Daoy (cell line): Measurements from ENCODE around the gene IGSF21. TPM values are rescaled to one million over a fixed set of nuclear protein-coding genes. Genes with fewer than 3 reads are reported as not detected.
"Not testable (repeated sequence)": the region's sequence is repeated elsewhere in the genome, so short reads cannot be mapped to it uniquely, and the experiment has no call there.

Source experiments
- DNase-seq: peaks from one replicate; pipeline ENCODE4 v3.0.0-alpha.2; 2015; ENCODE audit warnings: low read depth
- total RNA-seq: library from RNA; depleted of rRNA; stranded (reverse); fragments of >200 nt; shearing (Covaris generic); gene quantifications from 2 replicates; pipeline ENCODE4 v1.2.3, GENCODE V29; 2014

The IGSF21 gene
- total RNA-seq, 1 experiment from 2014 or later = not detected

DNA sequence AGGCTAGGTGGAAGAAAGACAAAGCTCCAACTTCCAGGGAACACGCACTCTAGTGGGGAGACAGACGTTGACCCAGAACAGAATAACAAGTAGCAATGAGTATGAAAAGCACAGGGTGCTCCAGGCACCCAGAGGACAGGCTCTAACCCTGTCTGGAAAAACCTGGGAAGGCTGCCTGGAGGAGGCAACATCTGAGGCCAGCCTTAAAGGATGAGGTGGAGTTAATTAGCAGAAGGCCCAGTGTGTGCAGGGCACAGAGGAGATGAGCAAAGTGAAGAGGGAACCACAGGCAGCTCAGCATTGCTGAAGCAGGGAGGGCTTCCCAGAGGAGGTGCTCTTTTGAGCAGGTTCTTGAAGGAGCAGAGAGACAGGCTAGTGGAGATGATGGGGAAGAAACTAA, 246.4 kb downstream of the IGSF21 start:
- DNase-seq = no peak

DNA sequence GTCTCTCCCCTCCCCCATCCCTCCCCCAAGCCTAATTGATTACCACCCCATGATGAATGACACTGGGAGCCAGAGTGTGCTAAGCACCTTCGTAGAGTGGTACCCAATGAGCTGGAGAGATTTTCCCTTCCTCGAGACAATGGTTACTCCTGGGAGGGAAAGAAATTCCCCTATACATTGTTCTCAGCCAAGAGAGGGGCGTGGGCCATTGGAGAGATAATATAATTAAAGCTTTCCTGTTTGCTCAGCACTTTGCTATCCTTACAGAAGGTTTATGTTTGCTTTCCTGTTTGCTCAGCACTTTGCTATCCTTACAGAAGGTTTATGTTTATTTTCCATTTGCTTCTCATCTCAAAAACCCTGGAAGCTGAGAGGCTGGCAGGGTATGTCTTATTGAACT, 247.0 kb downstream of the IGSF21 start:
- DNase-seq = no peak

DNA sequence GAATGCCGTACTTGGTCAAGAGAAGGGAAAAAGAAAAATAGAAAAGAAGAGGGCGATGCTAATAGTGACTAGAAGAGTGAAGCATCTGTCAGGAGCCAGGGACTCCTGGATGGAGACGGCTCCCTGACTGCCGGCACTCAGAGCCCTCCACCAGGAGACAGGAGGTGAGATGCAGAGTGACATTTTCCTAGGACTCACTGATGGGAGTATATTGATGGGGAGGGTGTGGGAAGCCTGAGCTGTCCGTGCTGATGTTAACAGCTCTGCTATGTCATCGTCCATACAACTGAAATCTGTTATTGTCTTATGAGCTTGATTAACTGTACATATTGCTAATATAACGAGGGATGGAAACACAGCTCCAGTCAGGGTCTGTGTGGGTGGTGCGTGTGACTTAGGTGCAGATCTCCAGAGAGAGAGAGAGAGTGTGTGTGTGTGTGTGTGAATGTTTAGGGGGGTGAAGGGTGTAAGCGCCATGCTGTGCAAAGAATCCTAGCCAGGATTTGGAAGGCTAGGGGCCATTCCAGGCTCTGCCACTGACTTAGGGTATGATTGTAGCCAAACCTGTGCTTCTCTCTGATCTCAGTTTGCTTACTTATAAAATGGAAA, 250.1 kb downstream of the IGSF21 start:
- DNase-seq = no peak

DNA sequence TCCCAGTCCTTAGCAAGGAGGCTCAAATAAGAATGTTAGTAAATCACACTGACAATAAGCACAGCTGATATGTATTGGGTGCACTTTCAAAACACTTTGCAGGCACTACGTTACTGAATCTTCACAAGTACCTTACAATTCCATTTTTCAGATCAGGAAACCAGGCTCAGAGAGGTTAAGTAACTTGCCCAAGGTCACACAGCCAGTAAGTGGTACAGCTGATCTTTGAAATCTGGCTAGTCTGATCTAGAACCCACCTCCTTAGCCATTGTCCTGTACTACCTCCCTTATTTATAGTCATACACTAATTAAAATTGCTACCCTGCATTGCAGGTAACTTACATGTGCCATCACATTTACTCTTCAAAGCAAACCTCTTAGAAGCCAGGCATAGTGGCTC, 251.0 kb downstream of the IGSF21 start:
- no peak for DNase-seq

DNA sequence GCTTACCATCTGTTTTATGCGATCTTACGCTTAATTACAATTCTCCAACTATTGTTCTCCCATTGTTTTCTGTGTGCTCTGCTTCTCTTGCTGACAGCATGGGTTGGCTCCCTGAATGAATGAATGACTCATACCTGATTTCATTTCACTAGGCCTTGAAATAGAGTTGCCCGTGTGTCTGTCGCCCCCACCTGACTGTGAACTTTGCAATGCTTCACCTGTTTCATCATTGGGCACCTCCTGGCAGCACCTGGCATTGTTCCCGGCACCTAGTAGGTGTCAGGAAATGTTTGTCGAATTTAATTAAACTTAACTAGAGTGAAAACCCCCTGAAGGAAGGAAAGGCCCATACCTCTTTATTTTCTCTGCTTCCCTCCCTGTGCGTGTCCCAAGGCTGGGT, 252.7 kb downstream of the IGSF21 start:
- DNase-seq = peak; percentile 44

DNA sequence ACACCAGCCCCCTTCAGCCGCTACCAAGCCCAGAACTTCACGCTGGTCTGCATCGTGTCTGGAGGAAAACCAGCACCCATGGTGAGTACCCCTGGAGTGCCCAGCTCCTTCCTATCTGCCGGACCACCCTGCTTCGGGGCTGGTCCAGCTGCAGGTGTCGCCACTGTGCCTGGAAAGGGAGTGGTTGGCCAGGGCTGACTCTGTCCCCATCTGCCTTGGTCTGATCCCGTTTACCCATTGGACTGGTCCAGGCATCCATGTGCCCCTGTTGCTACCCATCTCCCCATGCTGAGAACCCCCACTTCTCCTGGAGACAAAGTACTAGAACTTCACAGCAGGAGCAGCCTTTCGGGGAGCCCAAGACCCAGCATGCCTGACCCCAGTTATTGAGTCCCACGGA, 254.6 kb downstream of the IGSF21 start:
- DNase-seq = no peak

DNA sequence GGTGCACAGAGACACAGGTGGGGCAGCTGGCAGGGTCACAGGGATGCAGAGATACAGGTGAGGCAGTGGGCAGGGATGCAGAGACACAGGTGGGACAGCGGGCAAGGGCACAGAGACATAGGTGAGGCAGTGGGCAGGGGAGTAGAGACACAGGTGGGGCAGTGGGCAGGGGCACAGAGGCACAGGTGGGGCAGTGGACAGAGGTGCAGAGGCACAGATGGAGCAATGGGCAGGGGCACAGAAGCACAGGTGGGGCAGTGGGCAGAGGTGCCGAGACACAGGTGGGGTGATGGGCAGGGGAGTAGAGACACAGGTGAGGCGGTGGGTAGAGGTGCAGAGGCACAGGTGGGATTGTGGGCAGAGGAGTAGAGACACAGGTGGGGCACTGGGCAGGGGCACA, 255.8 kb downstream of the IGSF21 start:
- no peak for DNase-seq

DNA sequence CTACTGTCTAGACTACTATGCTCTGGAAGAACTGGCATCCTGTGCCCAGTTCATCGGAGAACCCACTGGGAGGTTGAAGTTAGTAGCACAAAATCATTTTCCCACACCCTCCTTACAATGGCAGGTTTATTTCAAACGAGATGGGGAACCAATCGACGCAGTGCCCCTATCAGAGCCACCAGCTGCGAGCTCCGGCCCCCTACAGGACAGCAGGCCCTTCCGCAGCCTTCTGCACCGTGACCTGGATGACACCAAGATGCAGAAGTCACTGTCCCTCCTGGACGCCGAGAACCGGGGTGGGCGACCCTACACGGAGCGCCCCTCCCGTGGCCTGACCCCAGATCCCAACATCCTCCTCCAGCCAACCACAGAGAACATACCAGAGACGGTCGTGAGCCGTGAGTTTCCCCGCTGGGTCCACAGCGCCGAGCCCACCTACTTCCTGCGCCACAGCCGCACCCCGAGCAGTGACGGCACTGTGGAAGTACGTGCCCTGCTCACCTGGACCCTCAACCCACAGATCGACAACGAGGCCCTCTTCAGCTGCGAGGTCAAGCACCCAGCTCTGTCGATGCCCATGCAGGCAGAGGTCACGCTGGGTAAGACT, 257.6 kb downstream of the IGSF21 start:
- no peak for DNase-seq

DNA sequence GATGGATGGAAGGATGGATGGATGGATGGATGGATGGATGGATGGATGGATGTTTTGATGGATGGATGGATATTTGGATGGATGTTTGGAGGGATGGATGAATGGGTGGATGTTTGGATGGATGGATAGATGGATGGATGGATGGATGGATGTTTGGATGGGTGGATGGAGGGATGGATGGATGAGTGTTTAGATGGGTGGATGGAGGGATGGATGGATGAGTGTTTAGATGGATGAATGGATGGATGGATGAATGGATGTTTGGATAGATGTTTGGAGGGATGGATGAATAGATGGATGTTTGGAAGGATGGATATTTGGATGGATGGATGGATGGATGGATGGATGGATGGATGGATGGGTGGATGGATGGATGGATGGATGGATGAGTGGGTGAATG, 264.9 kb downstream of the IGSF21 start:
- DNase-seq = not testable (repeated sequence)

DNA sequence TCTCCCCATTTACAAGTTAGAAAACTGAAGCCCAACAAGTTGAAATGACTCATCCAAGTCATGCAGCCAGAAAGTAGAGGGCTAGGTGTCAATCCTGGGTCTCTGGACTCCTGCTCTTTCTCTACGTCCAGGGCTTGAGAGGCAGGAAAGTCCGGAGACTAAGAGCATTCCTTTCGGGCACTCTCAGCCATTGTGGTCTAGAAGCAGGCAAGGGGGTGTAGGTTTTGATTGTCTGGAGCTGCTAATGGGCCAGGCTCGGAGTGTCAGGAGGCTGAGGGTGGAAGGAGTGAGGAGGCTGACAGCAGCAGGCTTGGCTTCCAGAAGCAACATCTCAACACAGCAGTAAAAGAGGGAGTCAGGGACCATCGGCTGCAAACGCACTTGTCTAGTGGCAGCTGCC, 265.6 kb downstream of the IGSF21 start:
- DNase-seq = no peak

DNA sequence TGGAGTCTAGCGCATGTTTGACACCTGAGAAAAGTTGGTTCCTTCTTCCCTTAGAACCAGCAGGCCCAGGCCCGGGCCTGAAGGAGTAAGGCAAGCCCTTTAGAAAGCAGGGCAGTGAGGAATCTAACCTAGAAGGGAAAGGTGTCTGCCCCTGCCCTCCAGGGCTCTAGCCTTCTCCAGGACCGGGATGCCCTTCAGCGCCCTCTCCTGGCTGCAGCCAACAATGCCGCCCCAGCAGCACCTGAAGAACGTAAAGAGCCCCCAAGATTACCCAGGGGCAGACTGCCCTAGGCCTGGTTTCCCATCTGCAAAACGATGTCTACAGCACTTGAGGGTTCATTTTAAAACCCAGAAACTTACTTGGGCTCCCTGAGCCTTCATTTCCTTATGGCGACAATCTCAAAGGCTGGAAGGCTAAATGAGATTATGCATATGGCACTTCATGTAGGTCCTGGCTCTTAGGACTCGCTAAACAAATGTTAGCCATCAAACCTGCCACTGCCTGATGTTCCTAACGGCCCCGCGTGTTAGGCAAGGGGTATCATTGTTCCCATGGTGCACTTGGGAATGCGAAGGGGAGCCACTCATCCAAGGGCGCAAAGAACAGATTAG, 266.4 kb downstream of the IGSF21 start:
- DNase-seq = no peak

DNA sequence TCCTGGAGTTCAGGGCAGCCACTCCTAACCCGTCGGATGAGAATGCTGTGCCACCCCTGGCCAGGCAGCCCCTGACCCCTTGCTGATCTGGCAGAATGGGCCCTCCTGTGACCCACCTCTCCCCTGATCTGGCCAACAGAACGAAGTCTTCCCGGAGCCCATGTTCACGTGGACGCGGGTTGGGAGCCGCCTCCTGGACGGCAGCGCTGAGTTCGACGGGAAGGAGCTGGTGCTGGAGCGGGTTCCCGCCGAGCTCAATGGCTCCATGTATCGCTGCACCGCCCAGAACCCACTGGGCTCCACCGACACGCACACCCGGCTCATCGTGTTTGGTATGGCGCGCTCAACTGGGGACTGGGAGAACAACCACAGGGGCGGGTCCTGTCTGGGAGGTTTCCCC, 269.1 kb downstream of the IGSF21 start:
- DNase-seq = no peak

DNA sequence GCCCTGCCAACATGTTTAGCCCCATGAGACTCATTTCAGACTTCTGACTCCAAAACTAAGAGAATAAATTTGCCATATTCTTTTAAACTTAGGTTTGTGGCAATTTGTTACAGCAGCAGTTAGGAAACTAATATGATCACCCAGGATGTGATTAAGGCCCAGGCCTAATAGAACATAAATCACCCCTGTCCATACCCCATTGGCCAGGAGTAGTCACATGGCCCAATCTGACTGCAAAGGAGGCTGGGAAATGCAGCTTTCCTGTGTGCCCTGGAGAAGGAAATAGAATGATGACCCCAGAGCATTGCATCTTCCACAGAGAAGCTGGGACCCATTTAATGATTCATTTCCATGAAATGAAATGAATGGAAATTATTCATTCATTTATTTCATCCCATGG, 272.7 kb downstream of the IGSF21 start:
- DNase-seq = no peak

DNA sequence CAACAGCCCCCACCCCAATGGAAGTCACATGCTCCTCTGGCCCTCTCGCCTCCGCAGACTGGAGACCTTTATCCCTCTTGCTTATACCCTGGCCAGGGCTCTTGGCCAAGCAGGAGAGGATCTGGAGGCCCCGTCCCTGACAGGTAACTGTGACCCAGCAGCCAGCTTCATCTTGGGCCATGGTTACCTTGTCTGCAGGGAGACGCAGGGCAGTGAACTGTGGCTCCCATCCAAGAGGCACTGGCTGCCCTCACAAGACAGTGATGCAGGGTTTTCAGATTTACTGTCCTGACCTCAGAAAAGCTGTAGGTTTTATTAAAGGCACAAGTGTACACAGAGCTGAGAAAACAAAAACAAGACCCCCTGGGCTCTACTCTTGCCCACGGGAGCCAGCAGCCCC, 276.5 kb downstream of the IGSF21 start:
- no peak for DNase-seq

DNA sequence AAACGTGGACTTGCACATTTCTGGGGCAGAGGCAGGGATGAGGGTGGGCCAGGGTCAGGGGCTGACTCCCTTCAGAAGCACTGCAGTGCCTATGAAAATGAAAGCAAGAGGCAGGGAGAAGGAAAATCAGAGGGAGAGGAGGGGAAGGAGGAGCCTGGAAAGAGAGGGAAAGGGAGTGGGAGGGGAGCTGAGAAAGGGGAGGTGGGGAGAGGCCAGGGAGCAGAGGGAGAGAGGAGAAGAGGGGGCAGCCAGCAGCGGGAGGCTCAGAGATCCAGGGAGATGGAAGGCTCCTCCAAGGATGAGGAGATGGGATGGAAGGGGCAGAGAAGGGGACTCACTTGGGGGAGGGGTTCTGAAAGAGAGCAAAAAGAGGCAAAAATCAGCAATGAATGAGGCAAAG, 276.9 kb downstream of the IGSF21 start:
- DNase-seq = no peak

DNA sequence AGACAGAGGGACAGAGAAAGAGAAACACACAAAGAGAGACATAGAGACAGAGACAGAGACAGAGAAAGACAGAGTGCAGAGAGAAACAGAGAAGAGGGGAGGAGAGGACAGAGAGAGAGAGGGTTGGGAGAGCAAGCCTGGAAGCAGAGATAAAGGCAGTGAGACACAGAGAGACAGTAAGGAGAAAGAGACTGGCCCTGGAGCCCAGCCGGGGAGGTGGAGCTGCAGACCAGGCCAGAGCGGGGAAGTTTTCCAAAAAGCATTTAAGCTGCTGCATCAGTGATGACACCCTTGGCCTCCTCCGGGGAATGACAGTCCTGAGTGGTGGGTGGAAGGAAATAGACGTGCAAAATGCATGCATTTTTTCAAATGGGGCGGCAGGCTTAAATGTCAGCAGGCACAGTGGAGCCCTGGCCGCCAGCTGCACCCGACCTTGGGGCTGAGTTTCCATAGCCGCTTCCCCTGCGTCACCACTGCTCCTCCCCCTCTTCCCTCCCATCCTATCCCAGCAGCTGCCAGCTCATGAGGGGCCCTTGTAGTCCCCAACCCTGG, 277.7 kb downstream of the IGSF21 start:
- DNase-seq = peak; percentile 32

DNA sequence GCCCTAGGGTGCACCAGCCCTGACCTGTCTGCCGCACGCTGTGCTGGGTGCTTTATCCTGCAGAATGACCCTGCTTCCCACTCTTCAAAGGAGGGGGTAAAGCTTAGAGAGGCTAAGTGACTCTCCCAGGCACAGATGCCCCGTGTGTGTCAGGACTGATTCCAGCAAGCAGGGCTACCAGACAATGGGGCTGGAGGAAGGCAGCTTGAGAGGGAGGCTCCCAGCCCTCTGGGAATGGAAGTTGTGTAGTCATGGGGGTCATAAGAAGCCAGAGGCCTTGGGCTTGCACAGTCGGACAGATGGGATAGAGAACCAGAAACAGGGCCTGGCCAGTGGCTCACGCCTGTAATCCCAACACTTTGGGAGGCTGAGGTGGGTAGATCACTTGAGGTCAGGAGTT, 279.0 kb downstream of the IGSF21 start:
- no peak for DNase-seq

DNA sequence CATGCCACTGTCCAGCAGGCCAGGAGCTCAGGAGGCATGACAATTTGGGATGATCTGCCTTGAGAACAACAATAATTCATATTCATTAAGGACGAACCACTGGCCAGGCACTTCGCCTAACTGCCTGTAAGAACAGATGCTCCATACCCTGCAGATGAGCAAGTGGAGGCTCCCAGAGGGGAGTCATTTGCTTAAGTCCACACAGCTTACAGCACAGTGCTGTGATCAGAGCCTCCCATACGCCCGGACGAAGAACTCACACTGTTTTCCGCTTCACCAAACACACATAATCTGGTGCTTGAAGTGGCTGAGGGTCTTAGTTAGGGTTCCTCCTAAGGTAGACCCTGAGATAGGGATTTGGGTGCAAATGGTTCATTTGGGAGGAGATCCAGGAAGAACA, 279.7 kb downstream of the IGSF21 start:
- DNase-seq = no peak

DNA sequence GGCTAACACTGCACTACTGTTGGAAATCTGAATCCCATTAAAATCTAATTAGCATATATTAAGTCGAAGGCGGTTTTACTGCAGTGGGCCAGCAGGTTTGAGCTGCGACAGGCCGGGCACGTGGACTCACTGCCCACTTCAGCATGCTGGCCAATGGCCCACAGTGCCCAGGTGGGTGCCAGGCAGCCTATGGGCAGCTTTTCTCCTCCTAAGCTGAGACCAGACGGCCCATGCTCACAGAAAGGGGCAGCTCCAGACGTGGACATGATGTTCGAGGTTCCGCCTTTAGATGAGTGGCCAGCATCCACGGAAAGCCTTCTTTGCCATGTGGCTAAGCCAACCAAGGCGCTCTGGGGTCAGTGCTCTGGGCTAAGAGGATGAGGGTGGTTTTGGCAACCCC, 283.4 kb downstream of the IGSF21 start:
- DNase-seq = no peak

DNA sequence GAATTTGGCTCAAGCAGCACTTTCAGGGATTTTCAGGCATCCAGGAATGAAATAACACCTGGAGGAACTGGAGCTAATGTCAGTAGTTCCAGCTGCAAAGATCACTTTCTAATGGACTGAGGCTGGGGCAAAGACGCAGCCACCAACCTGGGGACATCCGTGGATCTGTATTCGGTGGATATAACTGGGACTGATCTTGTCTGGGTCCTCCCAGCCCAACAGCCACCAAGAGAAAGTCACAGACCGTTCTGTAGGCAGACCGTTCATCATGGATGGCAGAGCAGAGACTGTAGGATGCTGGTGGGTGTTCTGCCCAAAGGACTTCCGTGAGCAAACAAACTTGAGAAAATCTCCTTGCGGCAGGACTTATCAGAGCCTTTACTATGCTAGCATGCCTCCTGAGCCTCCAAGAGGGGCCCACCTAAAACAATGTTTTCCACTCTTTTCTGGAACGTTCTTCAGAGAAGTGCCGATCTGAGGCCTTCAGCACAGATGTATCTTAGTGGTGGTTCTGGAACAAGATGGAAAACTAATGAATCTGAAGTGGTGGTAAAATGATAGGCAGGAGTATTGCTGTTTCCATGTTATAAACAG, 287.1 kb downstream of the IGSF21 start:
- no peak for DNase-seq

DNA sequence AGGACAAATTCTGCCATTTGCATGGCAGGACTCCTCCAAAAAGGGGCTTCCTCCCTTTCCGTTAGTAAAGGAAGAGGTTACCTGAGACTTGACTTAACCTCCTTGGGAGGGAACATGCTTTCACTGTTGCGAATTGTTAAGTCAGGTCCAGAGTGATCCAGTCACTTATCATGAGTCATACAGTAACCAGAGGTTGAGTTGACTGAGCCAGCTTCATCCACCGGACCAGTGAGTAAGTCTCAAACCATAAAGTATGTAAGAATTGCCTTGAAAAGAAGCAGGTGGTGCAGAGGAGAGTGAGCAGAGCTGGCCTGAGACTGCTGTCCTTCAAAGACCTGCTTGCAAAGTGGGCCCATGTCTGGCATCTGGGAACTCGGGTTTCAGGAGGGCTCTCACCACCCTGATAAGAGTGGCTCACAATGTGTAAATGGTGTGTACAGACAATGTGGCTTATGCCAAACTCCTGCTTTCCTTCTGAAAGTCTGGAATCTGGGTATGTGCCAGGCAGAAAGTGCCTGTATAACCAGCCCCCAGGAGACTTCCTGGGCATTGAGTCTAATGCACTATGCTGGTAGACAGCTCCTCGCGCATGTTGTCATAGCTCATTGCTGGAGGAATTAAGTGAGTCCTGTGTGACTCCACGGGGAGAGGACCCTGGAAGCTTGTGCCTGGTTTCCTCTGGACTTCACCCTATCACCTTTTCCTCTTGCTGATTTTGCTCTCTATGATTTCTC, 288.8 kb downstream of the IGSF21 start:
- DNase-seq = peak; percentile 73

DNA sequence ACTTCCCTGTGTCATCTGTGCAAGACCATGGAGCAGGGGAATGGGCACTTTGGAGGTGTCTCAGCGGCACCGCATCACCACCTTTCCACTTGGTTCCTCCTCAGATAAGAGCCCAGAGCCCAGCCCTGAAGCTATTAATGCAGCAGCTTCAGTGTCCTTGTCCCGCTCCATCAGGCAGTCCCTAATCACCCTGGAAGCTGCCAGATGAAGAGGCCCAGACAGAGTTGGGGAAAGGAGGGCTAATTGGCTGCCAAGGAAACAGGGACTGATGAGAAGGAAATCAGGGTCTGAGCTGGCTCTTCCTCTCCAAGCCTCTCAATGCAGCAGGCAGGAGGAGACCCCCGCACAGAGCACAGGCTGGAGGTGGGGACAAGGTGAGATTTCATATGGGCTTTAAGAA, 290.0 kb downstream of the IGSF21 start:
- no peak for DNase-seq
